Eye (tissue), 1 donor: ENCODE data around the gene MAB21L4.

Experiments used
- DNase-seq: peaks from one replicate; pipeline ENCODE4 v3.0.0-alpha.2; 2015

MAB21L4 gene

DNA sequence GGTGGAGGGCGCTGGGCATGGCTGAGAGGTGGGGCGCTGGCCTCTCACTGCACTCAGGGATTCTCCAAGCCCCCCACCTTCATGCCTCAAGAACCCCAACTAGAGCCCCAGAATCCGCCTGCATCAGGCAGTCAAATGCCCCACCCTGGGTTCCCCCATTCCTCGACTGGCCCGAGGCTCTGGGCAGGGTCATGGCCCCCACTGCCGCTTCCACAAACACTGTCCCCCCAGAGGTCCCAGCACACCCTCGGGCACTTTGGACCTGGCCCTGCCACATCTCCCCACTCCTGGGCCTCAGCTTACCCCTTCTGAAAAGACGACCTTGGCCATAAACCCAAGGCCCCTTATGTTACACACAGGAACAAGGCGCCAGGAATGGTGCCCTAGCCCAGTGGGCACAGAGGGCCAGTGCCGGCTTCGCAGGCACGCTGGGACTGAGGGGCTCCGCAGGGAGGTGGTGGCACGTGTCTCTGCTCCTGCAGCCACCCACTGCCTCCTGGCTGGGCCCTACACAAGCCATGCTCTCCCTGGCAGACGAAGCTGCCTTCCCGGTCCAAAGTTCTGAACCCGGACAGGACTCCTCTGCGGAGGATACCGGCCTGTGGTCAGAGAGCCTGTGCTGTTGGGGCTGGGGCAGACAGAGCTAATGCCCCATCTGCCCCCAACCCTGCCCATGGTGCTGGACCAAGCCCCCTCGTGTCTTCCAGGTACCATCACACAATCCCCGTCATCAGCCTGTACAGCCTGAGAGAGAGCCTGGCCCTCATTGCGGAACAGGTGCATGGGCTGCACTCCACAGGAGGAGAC lies 20.5 kb downstream of the MAB21L4 start:
- no peak for DNase-seq

DNA sequence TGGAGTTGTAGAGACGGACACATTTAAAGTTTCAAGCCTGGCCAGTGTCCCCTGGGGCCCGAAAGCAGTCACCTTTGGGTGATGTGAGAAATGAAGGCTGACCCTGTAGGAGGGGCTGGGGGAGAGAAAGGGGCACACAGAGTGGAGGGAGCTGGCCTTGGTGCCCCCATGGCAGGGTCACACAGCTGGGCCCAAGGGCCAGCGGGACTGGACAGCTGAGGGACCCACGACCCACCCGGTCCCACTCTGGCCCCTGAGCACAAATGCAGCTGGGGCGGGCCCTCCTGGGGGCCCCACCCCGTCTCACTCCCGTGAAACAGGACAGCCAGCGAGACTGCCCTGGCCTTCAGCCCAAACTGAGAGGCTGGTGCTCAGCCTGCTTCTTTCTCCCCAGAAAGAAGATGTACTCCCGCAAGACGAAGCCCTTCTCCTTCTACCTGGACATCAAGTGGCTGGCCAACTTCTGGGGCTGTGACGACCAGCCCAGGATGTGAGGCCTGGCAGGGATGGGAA lies 21.2 kb downstream of the MAB21L4 start:
- no peak for DNase-seq

DNA sequence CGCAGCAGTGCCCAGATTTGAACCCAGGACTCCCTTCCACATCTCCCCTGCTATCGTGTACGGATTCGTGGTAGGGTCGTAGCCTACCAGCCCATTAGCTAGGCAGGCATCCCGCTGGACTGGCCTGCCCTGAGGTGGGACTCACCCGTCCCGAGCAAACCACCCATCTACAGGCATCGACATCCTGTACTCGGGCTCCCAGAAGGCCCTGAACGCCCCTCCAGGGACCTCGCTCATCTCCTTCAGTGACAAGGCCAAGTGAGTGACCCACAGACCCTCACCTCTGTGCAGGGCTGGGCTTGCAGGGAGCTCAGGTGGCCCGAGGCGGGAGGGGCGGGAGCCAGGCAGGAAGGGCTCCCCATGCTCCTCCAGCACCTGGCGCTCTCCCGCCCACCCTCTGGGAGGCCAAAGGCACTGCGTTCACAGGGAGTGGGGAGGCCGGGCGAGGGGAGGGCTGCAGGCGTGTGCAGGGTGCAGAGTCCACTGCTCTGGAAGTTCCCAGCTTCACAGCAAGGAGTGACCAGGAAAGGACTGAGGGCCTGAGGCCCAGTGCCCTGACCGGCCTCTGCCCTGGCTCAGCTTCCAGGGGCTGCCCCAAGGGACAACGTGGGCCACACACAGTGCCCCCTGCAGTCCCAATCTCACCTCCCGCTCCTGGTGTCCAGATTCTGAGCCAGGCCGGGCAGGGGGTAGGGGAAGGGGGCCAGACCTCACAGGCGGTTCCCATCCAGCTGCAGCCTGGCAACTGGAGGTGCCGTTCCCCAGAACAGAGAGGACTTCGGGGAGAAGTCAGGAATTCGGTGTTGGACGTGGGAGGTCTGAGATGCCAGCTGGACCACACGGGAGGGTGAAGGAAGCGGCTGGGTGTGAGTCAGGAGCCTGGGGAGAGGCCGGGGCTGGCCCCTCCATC lies 21.9 kb downstream of the MAB21L4 start:
- no peak for DNase-seq

DNA sequence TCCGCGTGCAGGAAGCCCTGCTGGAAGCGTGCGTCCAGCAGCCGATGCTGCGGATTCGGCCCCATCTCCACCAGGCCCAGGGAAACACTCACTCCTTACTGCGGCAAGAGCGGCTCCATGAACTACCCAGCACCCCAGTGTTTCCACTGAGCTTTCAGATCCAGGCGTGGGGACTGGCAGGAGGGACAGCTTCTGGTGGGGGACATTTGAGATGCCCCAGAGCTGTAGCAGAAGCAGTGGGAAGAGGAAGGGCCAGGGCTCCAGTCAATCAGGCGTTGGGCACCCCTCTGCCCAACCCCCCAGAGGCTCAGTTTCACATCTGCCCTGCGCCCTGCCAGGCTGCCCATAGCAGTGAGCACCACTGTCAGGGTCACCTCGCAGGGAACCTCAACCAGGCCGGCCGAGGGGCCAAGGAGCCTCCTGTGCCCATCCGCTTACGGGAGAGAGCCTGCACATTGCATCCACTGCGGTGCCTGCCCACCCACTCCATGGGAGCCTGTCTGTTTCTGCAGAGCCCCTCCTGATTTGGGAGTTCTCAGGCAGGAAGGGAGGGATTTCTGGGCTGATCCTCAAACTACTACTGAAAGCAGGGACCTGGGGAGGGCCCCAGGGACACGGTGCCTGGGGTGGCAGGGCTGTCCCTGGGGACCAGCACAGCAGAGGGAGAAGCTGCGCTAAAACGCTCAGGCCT lies 22.7 kb downstream of the MAB21L4 start:
- no peak for DNase-seq

- DNase-seq = no peak
These were observed 23.4 kb downstream of the MAB21L4 start for GRCh38 chr2:240872317-240873097.

- no peak for DNase-seq
These were observed 24.6 kb downstream of the MAB21L4 start for GRCh38 chr2:240871071-240871958.

- no peak for DNase-seq
These were observed 25.7 kb downstream of the MAB21L4 start for GRCh38 chr2:240869956-240870875.

DNA sequence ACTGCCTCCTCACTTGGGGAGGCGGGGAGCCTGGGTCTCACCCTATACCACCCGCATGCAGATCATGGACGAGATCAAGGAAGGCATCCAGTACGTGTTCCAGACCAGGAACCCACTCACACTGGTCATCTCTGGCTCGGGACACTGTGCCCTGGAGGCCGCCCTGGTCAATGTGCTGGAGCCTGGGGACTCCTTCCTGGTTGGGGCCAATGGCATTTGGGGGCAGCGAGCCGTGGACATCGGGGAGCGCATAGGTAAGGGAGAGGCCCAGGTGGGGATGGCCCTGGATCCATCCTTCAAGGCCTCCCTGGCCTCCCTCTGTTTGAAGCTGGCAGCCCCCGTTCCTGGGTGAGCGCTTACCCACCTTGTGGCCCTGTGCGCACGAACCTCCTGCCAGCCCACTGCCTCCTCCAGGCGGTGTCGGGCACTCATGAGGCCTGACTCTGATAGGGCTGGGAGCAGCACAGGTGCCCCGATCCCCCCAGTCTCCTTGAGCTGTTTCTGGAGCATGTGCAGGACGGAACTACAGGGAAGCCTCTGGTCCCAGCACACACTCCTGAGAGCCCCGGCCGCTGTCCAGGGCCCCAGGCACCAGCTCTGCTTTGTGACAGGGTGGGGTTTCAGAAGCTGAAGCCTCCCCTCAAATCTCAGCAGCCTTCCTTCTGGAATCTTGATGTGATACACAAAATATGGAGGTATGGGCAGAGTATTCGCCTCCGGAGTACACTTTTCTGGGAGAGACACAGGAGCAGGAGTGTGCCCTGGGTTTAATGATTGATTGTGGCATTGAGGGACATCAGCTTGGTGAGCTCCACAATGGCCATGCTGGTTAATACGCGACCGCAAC lies 26.6 kb downstream of the MAB21L4 start:
- DNase-seq = no peak

DNA sequence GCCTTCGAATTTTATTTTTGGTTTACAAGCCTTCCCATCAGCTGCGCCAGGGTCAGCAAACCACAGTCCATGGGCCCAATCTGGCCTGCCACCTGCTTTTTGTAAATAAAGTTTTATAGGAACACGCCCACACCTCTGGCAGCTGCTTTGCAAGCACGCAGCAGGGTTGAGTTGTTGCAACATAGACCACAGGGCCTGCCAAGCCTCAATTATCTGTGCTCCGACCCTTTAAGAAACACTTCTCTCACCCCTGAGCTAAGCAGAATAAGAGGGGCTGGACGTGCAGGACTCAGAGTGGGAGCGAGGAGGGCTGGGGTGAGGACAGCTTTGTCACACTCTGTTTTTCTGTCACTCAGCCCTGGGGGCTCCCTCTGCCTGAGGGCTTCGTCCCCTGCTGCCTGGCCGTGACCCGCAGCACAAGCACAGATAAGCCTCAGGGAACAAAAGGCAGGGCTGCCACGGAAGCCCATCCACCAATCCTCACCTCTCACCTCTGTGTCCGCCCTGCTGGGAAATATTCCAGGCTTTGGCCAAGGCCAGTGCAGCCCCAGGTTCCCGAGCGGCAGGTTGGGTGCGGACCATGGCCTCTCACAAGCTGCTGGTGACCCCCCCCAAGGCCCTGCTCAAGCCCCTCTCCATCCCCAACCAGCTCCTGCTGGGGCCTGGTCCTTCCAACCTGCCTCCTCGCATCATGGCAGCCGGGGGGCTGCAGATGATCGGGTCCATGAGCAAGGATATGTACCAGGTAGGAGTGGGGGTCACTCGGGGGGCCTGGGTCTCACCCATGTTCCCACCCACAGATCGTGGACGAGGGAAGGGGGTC lies 27.5 kb downstream of the MAB21L4 start, which contains the start of gene AGXT:
Gene AGXT, plus strand, starts transcription at position 539 of the 823 bp plus-strand sequence. Its CDS starts 42 bp downstream, at position 581.
- DNase-seq = no peak

GRCh38 chr2:240865391-240865790 lies 30.6 kb downstream of the MAB21L4 start:
- DNase-seq = no peak

DNA sequence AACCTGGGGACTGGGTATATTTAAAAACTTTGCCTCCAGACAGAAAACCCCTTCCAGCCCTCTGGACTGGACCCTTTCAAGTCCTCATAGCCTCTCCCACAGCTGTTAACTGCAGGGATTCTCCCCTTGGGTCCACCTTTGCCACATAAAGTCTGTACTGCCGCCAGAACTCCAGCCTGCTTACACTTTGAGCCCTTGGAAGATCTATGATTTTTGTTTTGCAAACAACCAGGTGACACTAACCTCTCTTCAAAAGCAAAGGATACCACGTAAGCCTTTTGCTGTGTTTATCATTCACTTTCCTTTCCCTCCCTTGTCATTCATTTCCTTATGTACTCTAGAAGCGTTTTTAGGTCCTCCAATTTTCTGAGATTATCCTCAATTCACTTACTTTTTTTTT lies 31.5 kb downstream of the MAB21L4 start:
- DNase-seq = no peak

GRCh38 chr2:240861547-240861946 lies 34.4 kb downstream of the MAB21L4 start:
- DNase-seq = no peak

DNA sequence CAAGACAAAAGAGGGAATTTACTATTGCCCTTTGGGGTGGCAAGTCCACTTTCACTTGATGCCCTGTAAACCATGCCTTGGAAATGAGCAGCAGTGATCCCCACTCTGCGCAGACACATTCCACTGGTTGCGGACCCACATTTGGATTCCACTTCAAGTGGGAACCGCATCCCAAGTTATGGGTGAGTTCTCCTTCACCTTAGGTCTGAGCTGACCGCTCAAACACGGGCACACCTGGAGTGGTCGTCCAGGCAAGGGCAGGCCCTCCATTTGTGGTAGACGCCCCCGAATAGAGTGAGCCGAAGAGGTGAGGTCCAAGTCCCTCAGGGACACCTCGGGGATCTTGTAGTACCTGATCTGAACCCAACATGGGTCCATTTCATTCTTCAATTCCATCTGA lies 37.1 kb downstream of the MAB21L4 start:
- no peak for DNase-seq

- DNase-seq = no peak
These were observed 37.6 kb downstream of the MAB21L4 start for GRCh38 chr2:240858321-240858720.

GRCh38 chr2:240857039-240858008 lies 38.6 kb downstream of the MAB21L4 start:
- no peak for DNase-seq

GRCh38 chr2:240856151-240856980 lies 39.6 kb downstream of the MAB21L4 start:
- DNase-seq = no peak
